Hematopoietic multipotent progenitor cell treated with erythropoietin and hydrocortisone succinate and interleukin-3 and kit ligand, for 17 days (in vitro differentiated cells): ENCODE measurements around the gene ZFAND2A.

ENCODE experiments used
- DNase-seq: peaks from one replicate; pipeline ENCODE4 v3.0.0-alpha.2; 2015; ENCODE audit warnings: low spot score

The ZFAND2A gene

GRCh38 chr7:1106793-1107421 lies 53.1 kb downstream of the ZFAND2A start:
- no peak for DNase-seq

- no peak for DNase-seq
These were observed 53.8 kb downstream of the ZFAND2A start for GRCh38 chr7:1106063-1106792.

GRCh38 chr7:1105189-1105588 lies 54.8 kb downstream of the ZFAND2A start:
- DNase-seq = no peak

GRCh38 chr7:1104516-1105179 lies 55.3 kb downstream of the ZFAND2A start:
- no peak for DNase-seq

GRCh38 chr7:1103789-1104515 lies 56.0 kb downstream of the ZFAND2A start:
- no peak for DNase-seq

- no peak for DNase-seq
These were observed 56.8 kb downstream of the ZFAND2A start for GRCh38 chr7:1103009-1103788.
